A673 (cell line): ENCODE measurements around the gene CLDN5.

ENCODE experiments used
- CTCF ChIP-seq: fragments of 300-800, 200-600 bp; sonication (generic); conservative IDR thresholded peaks from 2 replicates; pipeline ENCODE4 v1.5.1; 2017; ENCODE audit warnings: low read depth, mild to moderate bottlenecking, antibody characterized with exemption, low read length, moderate library complexity, mixed read lengths
- EZH2 ChIP-seq: fragments of 200-600 bp; sonication (generic); IDR thresholded peaks from 2 replicates; pipeline ENCODE4 v1.6.1; 2017; ENCODE audit warnings: borderline replicate concordance, low read depth, mild to moderate bottlenecking, mixed read lengths, antibody characterized with exemption, low read length; ENCODE audit not compliant: poor library complexity, severe bottlenecking

DNA sequence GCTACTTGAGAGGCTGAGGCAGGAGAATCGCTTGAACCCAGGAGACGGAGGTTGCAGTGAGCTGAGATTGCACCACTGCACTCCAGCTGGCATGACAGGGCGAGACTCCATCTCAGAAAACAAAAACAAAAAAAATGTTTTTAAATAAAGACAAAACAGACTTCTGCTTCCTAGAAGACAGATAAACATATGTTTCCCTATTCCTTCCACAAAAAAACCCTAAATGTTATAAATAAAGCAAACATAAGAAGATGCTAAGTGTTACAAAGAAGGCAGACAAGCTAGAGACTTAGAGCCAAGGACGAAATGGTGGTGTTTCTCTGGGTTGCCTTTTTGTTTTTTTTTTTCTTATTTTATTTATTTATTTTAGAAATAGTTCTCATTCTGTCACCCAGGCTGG lies 5.6 kb upstream of the CLDN5 start:
- TF ChIP-seq CTCF (no peak), EZH2 (no peak)
